GM21367 (cell line): ENCODE results near the gene OR2B3.
"Not testable (repeated sequence)": the region's sequence is repeated elsewhere in the genome, so short reads cannot be mapped to it uniquely, and the experiment has no call there.

Experiments used
- ATAC-seq: cut with Tn5 transposase; IDR thresholded peaks from one replicate; pipeline ENCODE4 v1.9.1; 2021; ENCODE audit not compliant: unreplicated experiment

OR2B3 gene, protein sequence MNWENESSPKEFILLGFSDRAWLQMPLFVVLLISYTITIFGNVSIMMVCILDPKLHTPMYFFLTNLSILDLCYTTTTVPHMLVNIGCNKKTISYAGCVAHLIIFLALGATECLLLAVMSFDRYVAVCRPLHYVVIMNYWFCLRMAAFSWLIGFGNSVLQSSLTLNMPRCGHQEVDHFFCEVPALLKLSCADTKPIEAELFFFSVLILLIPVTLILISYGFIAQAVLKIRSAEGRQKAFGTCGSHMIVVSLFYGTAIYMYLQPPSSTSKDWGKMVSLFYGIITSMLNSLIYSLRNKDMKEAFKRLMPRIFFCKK

DNA sequence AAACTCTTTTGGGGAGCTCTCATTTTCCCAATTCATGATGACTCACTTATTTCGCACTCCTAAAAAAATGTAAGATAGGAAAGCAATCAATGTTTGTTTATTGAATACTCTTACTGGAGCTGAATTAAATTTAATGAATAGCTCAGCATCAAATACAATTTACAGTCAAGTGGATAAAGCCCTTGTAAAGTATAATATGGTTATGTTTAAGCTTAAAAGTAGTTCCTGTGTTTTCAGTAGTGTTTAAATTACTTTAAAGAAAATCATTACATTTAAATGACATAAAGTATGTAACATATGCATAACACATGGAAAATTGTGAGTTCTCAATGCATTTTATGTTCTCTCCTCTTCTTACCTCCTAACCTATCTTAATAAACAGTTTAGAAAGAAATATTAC lies at the start of gene OR2B3:
Gene OR2B3 (minus strand): TSS at position 101 of the 400 bp plus-strand sequence. CDS start 65 bp downstream, at position 36.
- no peak for ATAC-seq

DNA sequence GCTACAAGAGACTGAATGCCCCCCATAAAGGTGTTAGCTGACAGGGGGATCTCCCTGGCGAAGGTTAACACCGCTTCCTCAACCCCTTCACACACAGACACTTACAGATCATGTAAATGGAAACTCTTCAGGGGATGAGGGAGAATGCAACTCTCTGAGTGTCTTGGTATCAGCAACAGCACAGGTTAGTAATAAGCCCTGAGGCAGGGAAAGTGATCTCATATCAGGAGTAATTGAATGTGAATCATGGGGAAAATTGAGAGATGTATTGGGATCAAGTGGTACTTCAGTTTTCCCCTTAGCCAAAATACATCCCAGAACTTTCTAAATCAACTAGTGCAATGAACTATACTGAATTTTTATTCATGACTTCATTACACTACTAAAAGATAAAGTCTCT lies 44.6 kb upstream of the OR2B3 start:
- no peak for ATAC-seq

DNA sequence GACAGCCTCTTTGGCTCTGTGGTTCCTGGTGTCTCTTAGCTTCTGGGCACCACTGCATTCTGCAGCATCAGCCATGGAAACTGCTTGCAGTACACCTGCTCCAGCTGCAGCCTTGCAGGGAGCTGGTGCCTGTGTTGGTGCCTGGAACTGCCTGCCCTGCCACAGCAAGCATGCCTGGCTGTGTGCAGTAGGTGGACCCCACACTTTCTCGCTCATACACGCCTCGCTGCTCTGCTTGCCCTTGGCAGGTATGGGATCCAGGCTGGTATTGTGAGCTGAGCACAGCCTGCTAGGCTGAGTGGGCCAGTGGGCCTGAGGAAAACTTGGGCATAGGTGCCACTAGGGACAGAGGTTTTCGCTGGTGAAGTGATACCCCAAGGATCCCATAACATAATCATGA lies 43.5 kb upstream of the OR2B3 start:
- no peak for ATAC-seq

DNA sequence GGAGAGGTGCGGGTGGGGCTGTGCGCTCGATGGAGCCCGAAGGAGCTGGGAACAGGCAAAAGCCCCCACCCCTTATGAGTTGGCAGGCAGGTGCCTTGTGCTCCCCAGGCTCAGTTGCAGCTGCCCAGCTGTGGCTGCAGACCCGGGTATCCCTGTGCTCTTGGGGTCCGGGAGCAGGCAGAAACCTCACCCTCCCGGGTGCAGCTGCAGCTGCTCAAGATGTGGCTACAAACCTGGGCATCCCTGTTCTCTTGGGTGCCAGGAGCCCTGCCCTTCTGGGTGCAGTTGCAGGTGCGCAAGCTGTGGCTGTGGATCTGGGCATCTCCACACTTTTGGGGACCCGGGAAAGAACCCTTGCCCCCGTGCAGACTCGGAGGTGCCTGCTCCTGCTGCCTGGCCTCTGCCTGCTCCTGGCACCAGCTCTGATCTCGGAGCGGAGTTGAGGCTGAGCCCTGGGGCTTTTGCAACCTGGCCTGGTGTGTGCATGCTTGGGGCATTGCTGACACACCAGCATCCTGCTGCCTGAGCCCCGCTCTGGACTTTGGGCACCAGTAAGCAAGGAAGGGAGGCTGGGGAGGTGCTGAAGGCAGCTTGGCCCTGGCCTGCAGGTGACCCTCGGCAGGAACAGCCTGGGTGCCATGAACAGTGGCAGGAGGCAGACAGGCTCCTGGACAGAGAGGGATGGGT lies 42.4 kb upstream of the OR2B3 start:
- ATAC-seq, result no peak

DNA sequence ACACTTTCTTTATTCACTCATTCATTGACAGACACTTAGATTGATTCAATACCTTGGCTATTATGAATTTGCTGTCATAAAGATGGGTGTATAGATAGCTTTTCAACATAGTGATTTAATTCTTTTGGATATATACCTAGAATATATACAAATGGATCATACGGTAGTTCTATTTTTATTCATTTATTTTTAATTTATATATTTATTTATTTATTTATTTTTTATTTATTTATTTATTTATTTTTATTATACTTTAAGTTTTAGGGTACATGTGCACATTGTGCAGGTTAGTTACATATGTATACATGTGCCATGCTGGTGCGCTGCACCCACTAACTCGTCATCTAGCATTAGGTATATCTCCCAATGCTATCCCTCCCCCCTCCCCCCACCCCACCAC lies 27.9 kb upstream of the OR2B3 start:
- not testable (repeated sequence) for ATAC-seq

DNA sequence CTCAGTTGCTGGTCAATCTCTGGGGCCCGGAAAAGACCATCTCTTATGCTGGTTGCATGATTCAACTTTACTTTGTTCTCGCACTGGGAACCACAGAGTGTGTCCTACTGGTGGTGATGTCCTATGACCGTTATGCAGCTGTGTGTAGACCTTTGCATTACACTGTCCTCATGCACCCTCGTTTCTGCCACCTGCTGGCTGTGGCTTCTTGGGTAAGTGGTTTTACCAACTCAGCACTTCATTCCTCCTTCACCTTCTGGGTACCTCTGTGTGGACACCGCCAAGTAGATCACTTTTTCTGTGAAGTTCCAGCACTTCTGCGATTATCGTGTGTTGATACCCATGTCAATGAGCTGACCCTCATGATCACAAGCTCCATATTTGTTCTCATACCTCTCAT lies 25.0 kb upstream of the OR2B3 start:
- ATAC-seq, result no peak

DNA sequence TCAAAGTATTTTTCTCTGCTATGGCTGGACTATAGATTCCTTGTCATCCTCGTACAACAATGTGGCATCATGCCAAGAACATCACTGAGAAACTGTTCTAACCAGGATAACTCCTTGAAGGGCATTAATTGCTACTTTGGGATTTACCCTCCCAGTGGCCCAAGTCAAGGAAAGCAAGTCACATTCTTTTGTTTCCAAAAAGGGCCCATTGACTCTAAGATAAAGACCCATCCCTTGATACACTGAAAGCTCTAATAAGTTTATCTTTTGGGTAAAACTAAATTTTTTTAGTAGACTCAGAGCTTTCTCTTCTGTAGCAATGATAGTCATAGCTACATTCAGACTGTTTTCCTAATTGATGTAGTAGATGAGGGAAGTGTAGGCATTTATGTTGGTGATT lies 20.6 kb upstream of the OR2B3 start, which contains the start of gene OR2J3:
Gene OR2J3 (plus strand): TSS at position 301 of the 400 bp plus-strand sequence. CDS start 3,833 bp downstream, outside the sequence.
- ATAC-seq, result no peak

DNA sequence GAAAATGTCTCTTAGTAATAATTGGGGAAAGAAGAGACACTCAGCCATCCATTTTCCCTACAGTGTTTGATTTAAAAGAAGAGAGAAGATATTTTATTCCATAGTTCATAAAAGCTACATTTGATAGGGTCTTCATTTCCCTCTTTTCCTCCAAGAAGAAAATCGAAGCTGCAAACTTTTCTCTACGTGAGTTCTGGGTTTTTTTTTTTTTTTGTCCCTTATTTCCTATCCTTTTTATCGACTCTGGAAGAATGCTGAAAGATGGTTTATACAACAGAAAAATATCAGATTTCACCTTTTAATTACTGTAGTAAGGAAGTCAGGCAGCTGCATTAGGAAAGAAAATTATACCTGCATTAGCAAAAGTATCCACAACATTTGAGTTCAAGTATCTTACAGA lies 12.1 kb upstream of the OR2B3 start, which contains the start of gene OR2J1:
Gene OR2J1 (plus strand): TSS at position 301 of the 400 bp plus-strand sequence. CDS start 1,453 bp downstream, outside the sequence.
- no peak for ATAC-seq

DNA sequence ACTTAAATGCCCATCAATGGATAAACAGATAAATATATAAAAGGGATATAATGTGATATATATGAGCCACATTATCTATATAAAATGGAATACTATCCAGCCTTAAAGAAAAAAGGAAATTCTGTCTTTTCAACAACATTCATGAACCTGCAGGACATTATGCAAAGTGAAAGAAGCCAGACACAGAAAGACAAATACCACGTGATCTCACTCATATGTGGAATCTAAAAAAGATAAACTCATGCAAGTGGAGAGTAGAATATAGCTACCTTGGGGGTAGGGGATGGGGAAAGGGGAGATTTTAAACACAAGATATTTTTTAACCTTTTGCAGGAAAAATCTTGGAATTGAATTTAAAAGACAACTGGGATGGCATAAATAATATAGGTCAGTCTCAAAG lies 10.7 kb upstream of the OR2B3 start:
- no peak for ATAC-seq

DNA sequence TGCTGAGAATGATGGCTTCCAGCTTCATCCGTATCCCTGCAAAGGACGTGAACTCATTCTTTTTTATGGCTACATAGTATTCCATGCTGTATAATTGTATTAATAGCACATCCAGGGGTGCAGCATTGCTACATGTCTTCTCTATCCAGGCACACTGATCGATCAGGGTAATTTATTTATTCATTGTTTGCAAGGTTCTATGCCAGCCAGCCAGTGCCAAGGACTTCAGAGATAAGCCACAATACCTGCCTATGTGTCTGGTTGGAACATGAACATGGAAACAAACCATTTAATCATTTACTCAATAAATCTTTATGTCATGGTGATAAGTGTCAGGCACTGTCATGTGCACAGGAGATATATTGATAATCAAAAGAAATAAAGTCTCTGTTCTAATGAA lies 5.8 kb upstream of the OR2B3 start:
- ATAC-seq, result no peak

DNA sequence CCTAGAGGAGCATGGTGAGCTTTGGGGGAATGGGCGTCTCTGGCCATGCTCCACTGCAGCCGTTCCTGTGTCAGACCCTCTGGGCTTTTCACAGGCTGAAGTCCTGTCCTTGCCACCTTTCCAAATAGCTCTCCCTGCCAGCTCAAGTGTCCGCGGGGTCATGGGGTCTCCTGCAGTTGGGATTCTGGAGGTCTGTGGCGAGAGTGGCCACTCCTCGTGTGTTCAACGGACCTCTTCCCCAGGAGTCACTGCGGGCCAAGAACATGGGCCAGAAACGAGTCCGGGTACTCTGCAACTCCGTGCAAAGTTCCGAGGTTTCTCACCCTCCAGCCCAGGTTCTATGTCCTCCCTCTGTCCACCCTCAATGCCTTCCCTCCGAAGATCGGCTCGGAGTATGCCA lies 4.7 kb downstream of the OR2B3 start:
- no peak for ATAC-seq

DNA sequence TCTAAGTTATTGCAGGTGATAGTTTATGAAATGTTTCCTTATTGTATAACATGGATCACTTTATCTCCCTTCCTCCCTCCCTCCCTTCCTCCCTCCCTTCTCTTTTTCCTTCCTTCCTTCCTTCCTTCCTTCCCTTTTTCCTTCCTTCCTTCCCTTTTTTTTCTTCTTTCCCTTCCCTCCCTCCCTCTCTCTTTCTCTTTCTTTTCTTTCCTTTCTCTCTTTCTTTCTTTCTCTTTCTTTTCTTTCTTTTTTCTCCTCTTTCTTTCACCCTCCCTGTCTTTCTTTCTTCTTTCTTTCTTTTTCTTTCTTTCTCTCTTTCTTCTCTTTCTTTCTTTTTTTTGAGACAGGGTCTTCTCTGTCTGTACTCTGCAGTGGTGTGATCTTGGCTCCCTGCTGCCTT lies 5.8 kb downstream of the OR2B3 start:
- ATAC-seq, result no peak

DNA sequence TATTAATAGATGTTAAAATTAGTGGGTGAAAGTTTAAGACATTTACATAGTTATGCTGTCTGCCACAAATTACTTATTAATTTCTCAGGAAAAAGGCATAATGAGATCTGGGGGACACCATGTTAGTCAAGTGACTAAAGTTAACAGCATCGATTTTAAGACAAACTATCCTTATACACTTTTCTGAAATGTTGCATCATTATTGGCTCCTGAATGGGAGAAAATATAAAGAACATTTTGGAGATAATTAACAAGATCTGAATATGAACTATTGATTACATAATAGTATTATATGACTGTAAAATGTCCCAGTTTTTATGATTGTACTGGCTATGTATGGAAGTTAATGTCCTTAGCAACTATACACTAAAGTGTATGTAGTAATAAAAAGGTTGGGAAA lies 7.9 kb downstream of the OR2B3 start:
- ATAC-seq, result no peak

DNA sequence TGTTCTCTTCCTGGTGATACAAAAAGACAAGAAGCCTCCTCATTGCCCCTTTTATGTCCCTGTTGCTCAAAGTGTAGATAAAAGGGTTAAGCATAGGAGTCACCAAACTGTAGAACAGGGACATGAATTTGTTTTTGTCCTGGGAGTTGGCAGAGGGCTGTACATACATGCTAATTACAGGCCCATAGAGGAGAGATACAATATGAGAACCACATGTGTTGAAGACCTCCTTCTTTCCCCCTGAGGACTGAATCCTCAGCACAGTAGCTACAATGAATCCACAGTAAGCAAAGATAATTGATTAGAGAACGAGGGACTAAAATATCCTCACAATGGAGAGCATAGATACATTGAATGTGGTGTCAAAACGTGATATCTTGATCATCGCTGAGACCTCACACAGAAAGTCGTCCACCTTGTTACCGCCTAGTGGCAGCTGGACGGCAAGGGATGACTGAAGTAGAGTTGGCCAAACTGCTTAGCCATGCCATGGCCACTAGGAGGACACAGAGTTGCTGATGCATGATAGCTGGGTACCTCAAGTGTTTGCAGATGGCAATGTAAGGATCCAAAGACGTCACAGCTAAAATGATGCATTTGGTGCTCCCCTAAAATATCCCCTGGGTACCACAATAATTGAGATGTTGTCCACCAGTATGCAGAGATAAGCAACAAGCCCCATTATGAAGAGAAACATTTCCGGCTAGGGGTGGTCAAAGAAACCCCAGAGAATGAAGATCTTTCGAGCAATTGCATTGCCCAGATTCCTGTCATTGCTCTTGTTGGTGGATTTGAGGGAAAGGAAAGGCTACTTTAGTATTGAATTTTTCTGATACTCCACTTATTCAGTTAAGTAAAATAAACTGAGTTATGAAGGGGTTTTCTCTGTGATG lies 15.0 kb downstream of the OR2B3 start:
- ATAC-seq, result no peak

DNA sequence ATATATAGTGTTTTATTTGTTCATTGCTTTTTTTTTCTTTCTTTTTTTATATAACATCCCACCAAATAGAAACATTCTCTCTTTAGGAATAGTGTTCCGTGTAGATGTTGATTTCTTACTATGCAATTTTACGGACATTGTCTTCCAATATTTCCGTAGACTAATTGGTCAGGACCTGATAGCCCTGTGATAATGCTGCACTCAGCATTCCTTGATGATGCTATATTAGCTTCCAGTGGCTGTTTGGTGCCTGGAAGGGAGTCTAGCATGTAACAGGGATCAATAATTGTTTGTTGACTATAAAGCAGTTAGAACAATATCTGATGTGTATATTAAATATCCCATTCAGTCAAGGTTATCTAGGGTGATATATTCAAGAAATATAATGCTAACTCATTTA lies 35.4 kb downstream of the OR2B3 start:
- no peak for ATAC-seq

DNA sequence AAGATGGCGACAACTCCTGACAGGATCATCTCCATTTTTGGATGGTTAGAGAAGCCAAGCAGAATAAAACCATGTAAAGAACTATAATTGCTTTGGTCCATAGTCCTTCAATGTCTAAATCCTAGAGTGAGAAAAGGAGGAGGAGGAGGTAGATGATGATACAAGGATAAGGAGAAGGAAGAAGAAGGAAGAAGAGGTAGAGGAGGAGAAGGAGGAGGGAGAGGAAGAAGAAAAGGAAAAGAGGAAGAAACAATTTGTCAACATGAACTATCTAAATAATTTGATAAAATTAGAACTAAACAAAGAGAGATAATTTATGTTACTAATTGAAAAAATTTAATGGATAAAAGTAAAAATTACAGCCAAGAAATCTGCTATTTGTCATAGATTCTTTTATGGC lies 42.0 kb downstream of the OR2B3 start, which contains the start of gene OR2W1:
Gene OR2W1 (minus strand): TSS at position 101 of the 400 bp plus-strand sequence. CDS start 0 bp downstream, at position 101.
- no peak for ATAC-seq
